ENCODE results near the gene PLCB2. TPM values are rescaled to one million over a fixed set of nuclear protein-coding genes. Genes with fewer than 3 reads are reported as not detected.

PLCB2 gene
- total and polyA plus RNA-seq, 8 donors, result 3.5 to 12.5 (median 5.5) TPM

DNA sequence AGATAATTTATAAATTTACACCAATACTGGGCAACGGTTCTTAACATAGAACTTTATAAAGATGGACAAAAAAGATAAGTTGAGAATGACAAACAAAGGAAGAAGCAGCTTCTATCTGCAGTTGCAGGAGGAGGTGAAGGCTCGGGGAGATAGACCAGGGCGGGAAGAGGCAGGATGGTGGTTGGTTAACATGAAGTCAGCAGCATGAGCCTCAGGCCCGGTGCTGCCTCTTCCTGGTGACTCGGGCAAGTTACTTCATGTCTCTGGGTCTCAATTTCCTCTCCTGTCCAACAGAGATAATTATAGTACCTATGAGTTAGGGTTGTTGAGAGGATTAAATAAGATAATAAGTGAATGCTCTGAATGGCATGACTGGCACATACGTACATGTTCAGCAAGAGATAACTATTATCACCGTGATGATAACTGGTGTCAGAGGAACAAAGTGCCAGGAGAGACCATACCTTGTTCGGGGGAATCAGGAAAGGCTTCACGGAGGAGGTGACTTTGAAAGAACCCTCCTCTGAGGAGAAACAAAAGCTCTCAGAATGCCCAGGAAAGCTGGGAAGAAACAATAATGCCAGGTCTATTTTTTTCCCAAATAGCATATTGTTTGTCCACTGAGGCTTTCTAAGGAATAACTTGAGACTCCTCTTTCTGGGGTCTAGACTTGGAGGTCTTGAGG lies 64.5 kb downstream of the PLCB2 start:
- TF ChIP-seq POLR2AphosphoS5 (IDR thresholded peaks at IDR 0.05) (no peak), CTCF (IDR thresholded peaks at IDR 0.05) (no peak), POLR2A (IDR thresholded peaks at IDR 0.05) (no peak), EP300 (IDR thresholded peaks at IDR 0.05) (no peak)
- H3K4me3 ChIP-seq, result no peak overlapping the region
- 80 to 89% (median 85%) methylated on average over 9 of the region's 9 CpGs for WGBS, 5 donors
- DNase-seq, result peak in 1 of 2 donors; percentile 10
- intact Hi-C loops (cut with DNase I; ENCODE audit: low total_unique reads), result no loop called here
- no peak overlapping the region for H3K27ac ChIP-seq
- H3K36me3 ChIP-seq, result no peaks in the 10 kb centered on the region
- H3K9me3 ChIP-seq, result no peaks in the 10 kb centered on the region
- H3K4me1 ChIP-seq, result peaks cover 10 to 19% (median 13%) of the 10 kb centered on the region in 4 donors
- H3K27me3 ChIP-seq, result peaks cover 0 to 31% (median 7%) of the 10 kb centered on the region in 3 donors

DNA sequence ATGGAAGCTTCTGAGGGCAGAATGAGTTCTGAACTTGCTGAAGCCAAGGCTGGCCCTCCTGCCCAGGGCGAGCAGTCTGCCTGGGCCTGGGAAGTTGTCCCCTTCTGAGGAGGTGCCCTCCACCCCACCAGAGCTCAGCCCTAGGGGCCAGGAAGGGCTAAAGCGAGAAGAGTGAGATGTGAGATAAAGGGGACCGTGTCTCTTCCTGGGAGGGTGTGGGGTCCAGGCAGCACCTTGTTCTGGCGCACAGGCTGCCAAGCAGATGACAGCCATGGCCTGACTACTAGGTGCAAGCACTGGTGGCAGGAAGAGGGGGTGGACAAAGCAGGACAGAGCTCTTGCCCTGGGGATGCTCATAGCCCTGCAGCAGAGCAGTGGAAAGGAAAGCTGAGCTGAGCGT lies 65.1 kb downstream of the PLCB2 start:
- Histone ChIP-seq H3K27me3 (peaks cover 0 to 33% (median 7%) of the 10 kb centered on the region in 3 donors), H3K27ac (no peak overlapping the region), H3K4me3 (no peak overlapping the region), H3K9me3 (no peaks in the 10 kb centered on the region), H3K36me3 (no peaks in the 10 kb centered on the region), H3K4me1 (peaks cover 10 to 19% (median 13%) of the 10 kb centered on the region in 4 donors)
- TF ChIP-seq EP300 (IDR thresholded peaks at IDR 0.05), result no peak
- no peak for TF ChIP-seq POLR2AphosphoS5 (IDR thresholded peaks at IDR 0.05)
- no peak for TF ChIP-seq POLR2A (IDR thresholded peaks at IDR 0.05)
- no peak for TF ChIP-seq CTCF (IDR thresholded peaks at IDR 0.05)
- 88 to 97% (median 91%) methylated on average over 5 of the region's 5 CpGs for WGBS, 5 donors
- intact Hi-C loops (cut with DNase I; ENCODE audit: low total_unique reads), result no loop called here
- peak in 1 of 2 donors; percentile 20 for DNase-seq

DNA sequence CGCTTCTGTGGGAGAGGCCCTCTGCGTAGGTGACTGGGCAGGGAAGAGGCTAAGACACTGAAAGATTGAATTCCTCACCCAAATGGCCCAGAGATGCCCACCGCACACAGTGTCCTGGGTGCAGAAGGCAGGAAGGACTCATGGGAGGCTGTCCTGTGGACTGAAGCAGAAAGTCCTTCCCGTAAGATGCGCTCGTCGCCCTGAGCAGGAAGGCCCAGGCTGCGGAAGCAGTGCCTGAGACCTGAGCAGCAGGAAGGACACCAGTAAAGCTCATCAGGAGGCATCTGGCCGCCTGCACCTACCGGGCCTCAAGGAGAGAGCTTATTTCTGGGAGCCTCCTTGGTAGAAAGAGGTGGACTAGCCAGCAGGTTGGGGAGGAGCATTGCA lies 65.5 kb downstream of the PLCB2 start:
- H3K9me3 ChIP-seq, result no peaks in the 10 kb centered on the region
- TF ChIP-seq POLR2A (IDR thresholded peaks at IDR 0.05) (no peak), POLR2AphosphoS5 (IDR thresholded peaks at IDR 0.05) (no peak), CTCF (IDR thresholded peaks at IDR 0.05) (no peak), EP300 (IDR thresholded peaks at IDR 0.05) (no peak)
- H3K36me3 ChIP-seq, result no peaks in the 10 kb centered on the region
- 93 to 97% (median 96%) methylated on average over 10 of the region's 10 CpGs for WGBS, 5 donors
- no peak overlapping the region for H3K4me3 ChIP-seq
- no peak overlapping the region for H3K27ac ChIP-seq
- DNase-seq, result no peak
- H3K4me1 ChIP-seq, result peaks cover 10 to 19% (median 13%) of the 10 kb centered on the region in 4 donors
- intact Hi-C loops (cut with DNase I; ENCODE audit: low total_unique reads), result no loop called here
- peaks cover 0 to 33% (median 7%) of the 10 kb centered on the region in 3 donors for H3K27me3 ChIP-seq

DNA sequence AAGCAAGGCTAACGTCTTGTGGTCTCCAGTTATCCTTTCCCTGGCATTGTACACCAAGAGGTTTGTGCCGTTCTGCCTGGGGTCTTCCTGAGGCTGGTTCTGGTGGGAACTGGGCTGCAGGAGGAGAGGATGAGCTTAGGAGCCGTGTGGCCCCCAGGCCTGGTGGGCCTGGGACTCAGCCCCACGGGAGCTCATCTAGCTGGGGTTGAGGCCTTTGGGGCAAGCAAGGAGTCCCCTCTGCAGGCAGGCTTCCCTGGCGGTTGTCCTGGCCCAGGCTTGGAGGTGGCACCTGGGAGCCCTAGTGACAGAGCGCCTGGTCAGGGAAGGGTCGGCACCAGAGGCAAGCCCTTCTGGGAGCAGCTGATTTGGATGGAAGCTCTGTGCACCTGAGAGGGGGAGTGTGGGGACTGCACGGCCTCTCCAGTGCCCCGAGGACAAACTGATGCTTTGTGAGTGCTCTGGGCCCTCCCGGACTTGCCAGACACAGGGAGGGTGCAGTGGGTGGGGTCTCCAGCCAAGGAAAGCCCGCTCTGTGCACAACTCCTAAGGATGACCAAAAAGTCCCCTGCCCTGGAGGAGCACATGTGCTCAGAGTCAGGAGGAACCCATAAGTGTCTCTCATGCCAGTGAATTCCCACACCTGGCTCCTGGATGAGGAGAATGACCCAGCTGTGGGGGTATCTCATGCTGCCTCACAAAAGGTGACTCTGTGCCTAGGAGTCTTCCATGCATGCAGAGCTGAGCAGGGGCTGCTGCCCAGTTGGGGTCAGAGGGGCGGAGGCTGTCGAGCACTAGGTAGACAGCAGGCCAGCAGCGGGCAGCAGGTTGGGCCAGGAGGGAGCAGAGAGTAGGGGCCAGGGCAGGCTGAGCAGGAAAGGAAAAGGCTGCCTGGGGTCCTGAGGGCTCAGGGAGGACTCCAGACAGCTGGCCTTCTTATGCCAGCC lies 66.2 kb downstream of the PLCB2 start:
- intact Hi-C loops (cut with DNase I; ENCODE audit: low total_unique reads), result no loop called here
- no peak overlapping the region for H3K27ac ChIP-seq
- no peaks in the 10 kb centered on the region for H3K36me3 ChIP-seq
- peaks cover 10 to 19% (median 13%) of the 10 kb centered on the region in 4 donors for H3K4me1 ChIP-seq
- 84 to 95% (median 90%) methylated on average over 7 to 14 of the region's 14 CpGs for WGBS, 5 donors
- H3K27me3 ChIP-seq, result peaks cover 0 to 33% (median 7%) of the 10 kb centered on the region in 3 donors
- no peak for TF ChIP-seq POLR2AphosphoS5 (IDR thresholded peaks at IDR 0.05)
- TF ChIP-seq POLR2A (IDR thresholded peaks at IDR 0.05), result no peak
- H3K9me3 ChIP-seq, result no peaks in the 10 kb centered on the region
- DNase-seq, result peak in 1 of 2 donors; percentile 15
- H3K4me3 ChIP-seq, result no peak overlapping the region
